ENCODE results near the gene IGFBP3. TPM values are rescaled to one million over a fixed set of nuclear protein-coding genes. Genes with fewer than 3 reads are reported as not detected.

IGFBP3 gene
- total RNA-seq, 1 donor from 2014 or later: 197 TPM

- Histone ChIP-seq H3K27me3 (no peaks in the 10 kb centered on the region), H3K4me3 (peak overlapping the region; percentile 53 to 85), H3K27ac (peak overlapping the region; percentile 49), H3K9me3 (no peaks in the 10 kb centered on the region), H3K4me1 (peaks cover 64% of the 10 kb centered on the region), H3K36me3 (peaks cover 0 to 12% of the 10 kb centered on the region in 2 donors)
- intact Hi-C loops (cut with DNase I): loop anchor here (5.0 to 10.0 kb wide), 3 partner anchors 432 to 1265 kb away; no protein-coding TSS in a partner anchor
- TF ChIP-seq CTCF (IDR thresholded peaks at IDR 0.05) (no peak), POLR2AphosphoS5 (IDR thresholded peaks at IDR 0.05; ENCODE audit: insufficient read depth in 1 of 2, low read depth in 1 of 2) (no peak)
- DNase-seq (ENCODE audit: extremely low spot score in 2 of 2): no peak
Measured at GRCh38 chr7:45919993-45920459, 1.0 kb downstream of the IGFBP3 start.

- Histone ChIP-seq H3K27ac (peak overlapping the region; percentile 49), H3K4me3 (peak overlapping the region; percentile 53 to 85), H3K4me1 (peaks cover 64% of the 10 kb centered on the region), H3K9me3 (no peaks in the 10 kb centered on the region), H3K36me3 (peaks cover 0 to 19% of the 10 kb centered on the region in 2 donors), H3K27me3 (no peaks in the 10 kb centered on the region)
- TF ChIP-seq POLR2A (IDR thresholded peaks at IDR 0.05): no peak
- intact Hi-C loops (cut with DNase I): loop anchor here (10.0 kb wide), 1 partner anchor 1265 kb away; no protein-coding TSS in a partner anchor
- no peak for DNase-seq (ENCODE audit: extremely low spot score in 2 of 2)
Measured at GRCh38 chr7:45919231-45919784, 1.8 kb downstream of the IGFBP3 start.

GRCh38 chr7:45918556-45918955 lies 2.5 kb downstream of the IGFBP3 start:
- intact Hi-C loops (cut with DNase I): loop anchor here (10.0 kb wide), 1 partner anchor 1266 kb away; no protein-coding TSS in a partner anchor

GRCh38 chr7:45917658-45918057 lies 3.4 kb downstream of the IGFBP3 start:
- TF ChIP-seq CTCF (IDR thresholded peaks at IDR 0.05) (peak; percentile 84 to 97 (median 90)), POLR2AphosphoS5 (IDR thresholded peaks at IDR 0.05; ENCODE audit: insufficient read depth in 1 of 2, low read depth in 1 of 2) (peak in 1 of 2 donors; percentile 36), POLR2A (IDR thresholded peaks at IDR 0.05) (no peak)
- Histone ChIP-seq H3K4me1 (peaks cover 58% of the 10 kb centered on the region), H3K4me3 (peak overlapping the region; percentile 28 to 53), H3K9me3 (no peaks in the 10 kb centered on the region), H3K27me3 (no peaks in the 10 kb centered on the region), H3K27ac (peak overlapping the region; percentile 49), H3K36me3 (peaks cover 0 to 35% of the 10 kb centered on the region in 2 donors)
- intact Hi-C loops (cut with DNase I): loop anchor here (10.0 kb wide), 1 partner anchor 1267 kb away; no protein-coding TSS in a partner anchor
- no peak for DNase-seq (ENCODE audit: extremely low spot score in 2 of 2)

More at GRCh38 chr7:45918556-45918955, 2.5 kb downstream of the IGFBP3 start:
- TF ChIP-seq POLR2AphosphoS5 (IDR thresholded peaks at IDR 0.05; ENCODE audit: insufficient read depth in 1 of 2, low read depth in 1 of 2) (no peak), POLR2A (IDR thresholded peaks at IDR 0.05) (no peak), CTCF (IDR thresholded peaks at IDR 0.05) (no peak)
- H3K27me3 ChIP-seq: no peaks in the 10 kb centered on the region
- peaks cover 0 to 26% of the 10 kb centered on the region in 2 donors for H3K36me3 ChIP-seq
- H3K4me1 ChIP-seq: peaks cover 64% of the 10 kb centered on the region
- peak overlapping the region; percentile 49 for H3K27ac ChIP-seq
- no peak for DNase-seq (ENCODE audit: extremely low spot score in 2 of 2)
- peak overlapping the region; percentile 53 to 85 for H3K4me3 ChIP-seq
- H3K9me3 ChIP-seq: no peaks in the 10 kb centered on the region

GRCh38 chr7:45917064-45917463 lies 4.0 kb downstream of the IGFBP3 start:
- Histone ChIP-seq H3K9me3 (no peaks in the 10 kb centered on the region), H3K27me3 (no peaks in the 10 kb centered on the region), H3K27ac (peak overlapping the region; percentile 29), H3K36me3 (peaks cover 0 to 35% of the 10 kb centered on the region in 2 donors), H3K4me1 (peaks cover 54% of the 10 kb centered on the region), H3K4me3 (no peak overlapping the region)
- TF ChIP-seq POLR2AphosphoS5 (IDR thresholded peaks at IDR 0.05; ENCODE audit: insufficient read depth in 1 of 2, low read depth in 1 of 2) (no peak), POLR2A (IDR thresholded peaks at IDR 0.05) (no peak), CTCF (IDR thresholded peaks at IDR 0.05) (no peak)
- DNase-seq (ENCODE audit: extremely low spot score in 2 of 2): no peak
- intact Hi-C loops (cut with DNase I): loop anchor here (10.0 kb wide), 1 partner anchor 1268 kb away; no protein-coding TSS in a partner anchor

Data from vagina (tissue), 2 donors.